NCI-H2107 (cell line): Measurements from ENCODE around the gene SMPD2.

Experiments used
- DNase-seq: peaks from one replicate; lab custom pipeline; 2025; lab: John Stamatoyannopoulos, UW

Gene SMPD2

DNA sequence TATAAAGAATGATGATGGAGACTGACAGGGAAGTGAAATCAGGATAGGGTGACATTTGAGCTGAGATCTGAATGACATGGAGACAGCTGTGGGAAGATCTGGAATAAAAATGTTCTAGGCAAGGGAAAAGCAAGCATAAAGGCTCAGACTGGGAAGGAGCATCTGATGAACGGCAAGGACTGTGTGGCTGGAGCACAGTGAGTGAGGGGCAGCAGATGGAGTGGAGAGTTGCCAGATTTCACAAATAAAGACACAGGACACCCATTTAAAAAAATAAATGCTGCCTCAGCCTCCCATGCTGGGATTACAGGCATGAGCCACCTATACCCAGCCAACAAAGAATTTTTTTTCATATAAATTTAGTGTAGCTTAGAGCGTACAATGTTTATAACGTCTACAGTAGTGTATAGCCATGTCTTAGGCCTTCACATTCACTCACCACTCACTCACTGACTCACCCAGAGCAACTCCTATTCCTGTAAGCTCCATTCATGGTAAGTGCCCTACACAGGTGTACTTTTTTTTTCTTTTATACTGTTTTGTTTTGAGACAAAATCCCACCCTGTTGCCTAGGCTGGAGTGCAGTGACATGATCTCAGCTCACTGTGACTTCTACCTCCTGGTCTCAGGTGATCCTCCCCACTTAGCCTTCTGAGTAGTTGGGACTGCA, 44.9 kb downstream of the SMPD2 start:
- no peak for DNase-seq

DNA sequence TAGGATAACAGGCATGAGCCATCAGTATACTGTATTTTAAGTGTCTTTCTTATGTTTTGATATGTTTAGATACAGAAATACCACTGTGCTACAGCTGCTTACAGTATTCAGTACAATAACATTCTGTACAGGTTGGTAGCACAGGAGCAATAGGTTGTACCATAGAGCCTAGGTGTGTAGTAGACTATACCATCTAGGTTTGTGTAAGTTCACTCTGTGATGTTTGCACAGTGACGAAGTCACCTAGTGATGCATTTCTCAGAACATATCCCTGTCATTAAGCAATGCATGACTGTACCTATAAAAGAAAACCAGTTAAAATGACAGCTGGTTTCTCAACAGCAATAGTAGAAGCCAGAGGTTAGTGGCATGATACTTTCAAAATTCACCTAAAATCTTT, 45.5 kb downstream of the SMPD2 start:
- DNase-seq, result no peak

DNA sequence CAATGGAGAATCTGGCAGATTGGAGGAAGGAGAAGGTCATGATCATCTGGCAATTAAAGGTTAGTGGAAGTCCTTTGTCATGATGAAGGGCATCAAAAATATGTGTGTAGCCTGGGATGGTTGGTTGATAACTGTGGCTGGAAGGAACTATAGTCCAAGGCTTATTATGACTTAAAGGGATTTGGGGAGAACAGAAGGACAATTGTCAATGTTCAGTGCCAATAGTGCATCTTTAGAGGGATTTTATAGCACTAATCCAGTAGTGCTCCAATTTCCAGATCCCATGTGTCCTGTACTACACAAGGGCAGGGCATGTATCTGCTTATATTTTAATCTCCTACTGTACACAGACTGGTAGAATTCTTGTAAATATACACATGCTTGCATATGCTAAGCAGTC, 47.5 kb downstream of the SMPD2 start:
- DNase-seq, result no peak

DNA sequence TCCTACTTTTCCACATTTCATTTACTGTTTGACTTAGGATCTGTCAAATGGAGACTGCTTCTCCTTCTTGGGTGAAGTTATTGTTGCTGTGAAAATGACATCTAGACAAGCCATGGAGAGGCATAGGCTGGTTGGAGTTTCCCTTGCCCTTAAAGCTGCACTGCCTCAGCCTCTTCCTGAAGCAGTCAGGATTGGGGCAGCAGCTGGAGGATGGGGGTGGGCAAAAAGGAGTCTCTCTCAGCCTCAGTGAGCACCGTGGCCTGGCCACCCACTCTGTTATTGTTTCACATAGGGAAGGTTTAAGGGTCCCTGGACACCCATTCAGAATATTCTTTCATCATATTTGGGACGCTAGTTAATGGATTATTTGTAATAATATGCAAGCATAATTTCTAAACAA, 50.2 kb downstream of the SMPD2 start:
- DNase-seq, result no peak

DNA sequence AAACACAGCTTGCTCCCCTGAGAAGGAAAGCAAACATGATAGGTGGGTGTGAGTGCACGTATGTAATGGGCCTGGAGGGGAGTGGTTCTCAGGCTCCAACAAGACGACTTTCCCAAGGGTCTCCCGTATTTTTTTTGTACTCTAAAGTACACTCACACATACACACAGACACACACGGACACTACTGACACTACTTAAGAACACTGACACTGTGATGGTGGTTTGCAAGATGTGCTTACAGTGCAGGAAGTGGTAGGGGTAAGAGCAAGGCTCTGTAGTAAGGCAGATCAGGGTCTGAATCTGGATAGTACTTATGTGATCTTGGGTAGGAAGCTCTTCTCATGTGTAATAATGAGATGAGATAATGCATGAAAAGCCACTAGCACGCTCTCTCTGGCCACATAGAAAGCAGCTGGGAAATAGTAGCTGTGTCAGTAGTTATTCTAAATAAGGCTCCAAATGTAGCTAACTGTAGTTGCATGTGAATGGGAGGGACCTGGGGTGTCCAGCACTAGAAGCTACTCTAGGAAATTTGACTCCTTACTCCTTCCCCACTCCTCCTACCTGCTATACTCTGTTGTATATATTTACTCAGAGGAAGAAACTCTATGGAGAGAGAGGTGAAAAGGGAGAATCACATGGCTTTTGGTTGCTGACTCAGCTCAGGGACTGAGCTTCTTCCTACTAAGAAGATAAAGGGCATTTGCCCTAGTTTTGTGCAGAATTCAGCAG, 50.8 kb downstream of the SMPD2 start:
- no peak for DNase-seq
